Activated CD4-positive, alpha-beta T cell treated with anti-CD3 and anti-CD28 coated beads for 36 hours (primary cell): ENCODE results near the gene EBF3. TPM values are rescaled to one million over a fixed set of nuclear protein-coding genes. Genes with fewer than 3 reads are reported as not detected.
"Not testable (repeated sequence)": the region's sequence is repeated elsewhere in the genome, so short reads cannot be mapped to it uniquely, and the experiment has no call there.

Experiments
- ATAC-seq: fragments of 200-7000 bp; cut with Tn5 transposase; one replicate; pipeline ENCODE4 v1.10.0; 2021; ENCODE audit warnings: mild to moderate bottlenecking, moderate library complexity
- CTCF ChIA-PET: fragments of 350-600 bp; sonication (Branson Sonifier 250); formaldehyde crosslinking; loops from one replicate; lab custom pipeline; 2021; ENCODE audit warnings: antibody characterized with exemption; lab: Charles Lee
- POLR2A ChIA-PET: fragments of 350-600 bp; sonication (Branson Sonifier 250); formaldehyde crosslinking; loops from one replicate; lab custom pipeline; 2021; ENCODE audit warnings: antibody characterized with exemption, inconsistent platforms; lab: Charles Lee
- DNase-seq: peaks from one replicate; pipeline ENCODE4 v3.0.0-alpha.2; 2020
- H3K27ac Mint-ChIP-seq: one replicate; pipeline ENCODE4 v1.8.0; 2021; ENCODE audit warnings: mixed read lengths
- H3K27me3 Mint-ChIP-seq: one replicate; pipeline ENCODE4 v1.8.0; 2021; ENCODE audit warnings: mixed read lengths
- H3K36me3 Mint-ChIP-seq: one replicate; pipeline ENCODE4 v1.8.0; 2021; ENCODE audit warnings: low read depth, mixed read lengths
- H3K4me1 Mint-ChIP-seq: one replicate; pipeline ENCODE4 v1.8.0; 2021; ENCODE audit warnings: mixed read lengths
- H3K4me3 Mint-ChIP-seq: one replicate; pipeline ENCODE4 v1.8.0; 2021; ENCODE audit warnings: mild to moderate bottlenecking, moderate library complexity, mixed read lengths
- H3K9me3 Mint-ChIP-seq: one replicate; pipeline ENCODE4 v1.8.0; 2021; ENCODE audit warnings: low read depth, mixed read lengths
- intact Hi-C, 2 experiments: fragments of 100-400 bp; cut with DNase I in 1 of 2; cut with micrococcal nuclease in 1 of 2; formaldehyde crosslinking; loops; one replicate each; pipeline versions ENCODE4 v1.14.2 to v1.15.1; 2022 to 2024; cut with DNase I, micrococcal nuclease
- total RNA-seq, 2 experiments: library from RNA; stranded (reverse); gene quantifications; one replicate each; pipeline ENCODE4 v1.2.3, GENCODE V29; 2021

EBF3 gene
- total RNA-seq, 2 experiments from 2014 or later: not detected

DNA sequence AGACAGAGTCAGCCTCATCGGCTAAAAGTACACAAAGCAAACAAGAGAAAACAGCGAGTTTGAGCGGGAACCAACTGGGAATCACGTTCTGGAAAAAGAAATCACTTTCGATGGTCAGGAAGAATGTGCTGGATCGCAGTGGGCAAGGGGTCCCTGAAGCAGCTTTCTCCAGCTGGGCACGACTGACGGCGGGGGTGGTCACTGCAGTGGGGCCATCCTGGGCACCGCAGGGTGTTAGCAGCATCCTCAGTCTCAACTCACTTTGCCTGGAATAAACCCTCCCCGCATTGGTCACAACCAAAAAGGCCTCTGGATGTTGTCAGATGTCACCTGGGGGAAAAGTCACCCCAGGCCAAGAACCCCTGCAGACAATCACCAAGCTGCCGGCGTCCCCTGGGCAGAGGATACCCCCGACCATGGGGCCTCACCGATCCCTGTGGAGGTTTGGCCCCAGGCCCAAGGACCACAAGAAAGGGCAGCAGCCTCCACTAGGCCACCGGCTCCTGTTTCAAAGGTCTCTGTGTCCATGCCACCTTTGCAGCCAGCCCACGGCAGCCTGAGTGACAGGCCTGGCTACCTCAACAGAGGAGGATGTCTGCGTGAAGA lies 42.9 kb downstream of the EBF3 start:
- ChIA-PET CTCF (interaction anchor here (0.5 kb wide), 1 partner anchor 71 kb away, joined by 3 read pairs; no protein-coding TSS in a partner anchor), POLR2A (no interaction called here)
- H3K36me3 Mint-ChIP-seq: no peaks in the 10 kb centered on the region
- H3K27ac Mint-ChIP-seq: no peak overlapping the region
- DNase-seq: no peak
- intact Hi-C loops: no loop called here
- ATAC-seq: no peak
- H3K27me3 Mint-ChIP-seq: no peaks in the 10 kb centered on the region
- H3K4me1 Mint-ChIP-seq: no peaks in the 10 kb centered on the region
- no peak overlapping the region for H3K4me3 Mint-ChIP-seq
- no peaks in the 10 kb centered on the region for H3K9me3 Mint-ChIP-seq

DNA sequence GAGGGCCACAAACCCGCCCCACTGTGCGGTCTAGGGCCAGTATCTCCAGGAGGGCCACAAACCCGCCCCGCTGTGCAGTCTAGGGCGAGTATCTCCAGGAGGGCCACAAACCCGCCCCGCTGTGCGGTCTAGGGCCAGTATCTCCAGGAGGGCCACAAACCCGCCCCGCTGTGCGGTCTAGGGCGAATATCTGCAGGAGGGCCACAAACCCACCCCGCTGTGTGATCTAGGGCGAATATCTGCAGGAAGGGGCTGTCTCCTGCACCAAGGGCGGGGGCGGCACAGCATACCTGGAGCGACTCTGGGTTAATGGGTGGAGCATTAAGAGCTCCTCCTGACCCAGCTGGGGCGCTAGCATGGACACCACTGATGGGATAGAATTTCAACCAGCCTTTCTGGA lies 43.9 kb downstream of the EBF3 start:
- H3K27me3 Mint-ChIP-seq, H3K4me1 Mint-ChIP-seq, H3K9me3 Mint-ChIP-seq, H3K4me3 Mint-ChIP-seq, H3K36me3 Mint-ChIP-seq, H3K27ac Mint-ChIP-seq, ATAC-seq, intact Hi-C loops, CTCF ChIA-PET, DNase-seq, POLR2A ChIA-PET: not testable (repeated sequence)

DNA sequence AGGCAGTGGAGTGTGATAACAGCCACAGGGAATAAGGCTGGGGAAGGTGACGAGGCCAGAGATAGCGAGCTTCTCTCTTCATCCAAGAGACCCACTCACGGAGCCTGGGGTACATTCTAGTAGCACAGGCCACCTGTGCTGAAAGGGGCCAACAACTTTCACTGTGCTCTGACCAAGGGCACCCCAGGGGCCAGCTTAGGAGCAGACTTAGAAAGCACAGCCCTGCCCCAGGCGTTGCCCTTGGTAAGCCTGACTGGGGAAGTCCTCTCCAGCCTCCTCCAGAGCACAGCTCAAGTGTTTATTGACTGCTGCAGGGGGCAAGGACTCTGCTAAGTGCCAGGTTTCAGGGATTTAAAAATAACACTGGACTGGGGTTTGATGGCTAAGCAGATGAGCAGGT lies 44.7 kb downstream of the EBF3 start:
- POLR2A ChIA-PET: no interaction called here
- H3K36me3 Mint-ChIP-seq: no peaks in the 10 kb centered on the region
- no peaks in the 10 kb centered on the region for H3K27me3 Mint-ChIP-seq
- no peaks in the 10 kb centered on the region for H3K9me3 Mint-ChIP-seq
- no peak overlapping the region for H3K4me3 Mint-ChIP-seq
- CTCF ChIA-PET: no interaction called here
- intact Hi-C loops: no loop called here
- ATAC-seq (no peak), DNase-seq (no peak)
- no peak overlapping the region for H3K27ac Mint-ChIP-seq
- H3K4me1 Mint-ChIP-seq: no peaks in the 10 kb centered on the region

DNA sequence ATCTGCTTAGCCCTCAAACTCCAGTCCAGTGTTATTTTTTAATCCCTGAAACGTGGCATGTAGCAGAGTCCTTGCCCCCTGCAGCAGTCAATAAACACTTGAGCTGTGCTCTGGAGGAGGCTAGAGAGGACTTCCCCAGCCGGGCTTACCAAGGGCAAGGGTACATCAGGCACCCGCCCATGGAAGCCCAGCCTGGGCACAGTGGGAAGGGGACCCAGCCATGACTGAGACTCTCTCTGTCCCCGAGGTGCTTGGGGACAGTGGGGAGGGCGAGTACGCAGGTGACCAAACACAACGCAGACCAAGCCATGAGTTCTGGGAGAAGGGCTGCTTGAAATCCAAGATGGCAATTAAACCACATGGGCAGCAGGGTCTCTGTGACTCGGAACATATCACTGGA lies 45.2 kb downstream of the EBF3 start:
- H3K27ac Mint-ChIP-seq: no peak overlapping the region
- POLR2A ChIA-PET: no interaction called here
- intact Hi-C loops: no loop called here
- ATAC-seq: no peak
- no peaks in the 10 kb centered on the region for H3K9me3 Mint-ChIP-seq
- no peak for DNase-seq
- H3K4me1 Mint-ChIP-seq: no peaks in the 10 kb centered on the region
- H3K4me3 Mint-ChIP-seq: no peak overlapping the region
- H3K27me3 Mint-ChIP-seq: no peaks in the 10 kb centered on the region
- CTCF ChIA-PET: no interaction called here
- no peaks in the 10 kb centered on the region for H3K36me3 Mint-ChIP-seq

DNA sequence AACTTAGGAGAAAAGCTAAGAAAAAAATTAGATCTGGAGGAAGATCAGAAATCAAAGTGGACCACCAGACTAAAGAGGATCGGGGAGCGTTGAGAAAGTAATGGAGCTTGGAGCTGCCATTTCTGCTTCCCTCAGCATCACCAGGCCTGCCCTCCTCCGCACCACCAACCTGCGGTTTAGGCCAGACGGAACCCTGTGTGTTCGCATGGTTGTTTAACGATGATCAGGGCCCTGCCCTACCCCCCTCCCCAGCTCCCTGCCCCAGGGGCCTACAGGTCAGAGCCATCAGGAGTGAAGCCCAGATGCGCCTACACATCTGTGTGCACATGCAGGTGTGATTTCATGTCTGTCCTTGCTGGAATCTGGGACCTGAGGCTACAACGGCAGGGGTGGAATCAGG lies 45.7 kb downstream of the EBF3 start:
- intact Hi-C loops: no loop called here
- ChIA-PET CTCF (no interaction called here), POLR2A (no interaction called here)
- no peak overlapping the region for H3K27ac Mint-ChIP-seq
- no peaks in the 10 kb centered on the region for H3K4me1 Mint-ChIP-seq
- ATAC-seq (no peak), DNase-seq (no peak)
- no peaks in the 10 kb centered on the region for H3K36me3 Mint-ChIP-seq
- H3K4me3 Mint-ChIP-seq: no peak overlapping the region
- no peaks in the 10 kb centered on the region for H3K27me3 Mint-ChIP-seq
- no peaks in the 10 kb centered on the region for H3K9me3 Mint-ChIP-seq

DNA sequence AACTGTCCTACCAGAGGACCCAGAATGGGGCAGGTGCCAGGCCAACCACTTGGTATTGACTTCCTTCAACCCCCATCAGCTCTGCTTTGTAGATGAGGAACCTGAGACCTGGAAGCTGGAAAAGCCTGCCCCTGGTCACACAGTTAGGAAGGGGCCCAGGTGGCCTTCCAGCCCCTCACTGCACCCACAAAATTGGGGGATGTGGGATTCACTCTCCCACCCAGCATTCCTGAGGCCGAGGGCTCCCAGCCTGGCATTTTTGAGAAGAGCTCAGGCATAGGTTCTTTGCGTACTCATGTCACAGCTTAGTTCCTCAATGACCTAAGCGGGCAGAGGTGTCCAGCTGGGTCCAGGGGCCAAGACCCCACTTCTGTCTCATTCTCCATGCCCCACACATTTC lies 46.1 kb downstream of the EBF3 start:
- ATAC-seq: no peak
- Mint-ChIP-seq H3K36me3 (no peaks in the 10 kb centered on the region), H3K9me3 (no peaks in the 10 kb centered on the region), H3K4me3 (no peak overlapping the region), H3K27ac (no peak overlapping the region), H3K4me1 (no peaks in the 10 kb centered on the region), H3K27me3 (no peaks in the 10 kb centered on the region)
- intact Hi-C loops: no loop called here
- no peak for DNase-seq
- POLR2A ChIA-PET: no interaction called here
- CTCF ChIA-PET: interaction anchor here (0.7 to 1.0 kb wide), 2 partner anchors 11 to 29 kb away, joined by 3 read pairs; no protein-coding TSS in a partner anchor

DNA sequence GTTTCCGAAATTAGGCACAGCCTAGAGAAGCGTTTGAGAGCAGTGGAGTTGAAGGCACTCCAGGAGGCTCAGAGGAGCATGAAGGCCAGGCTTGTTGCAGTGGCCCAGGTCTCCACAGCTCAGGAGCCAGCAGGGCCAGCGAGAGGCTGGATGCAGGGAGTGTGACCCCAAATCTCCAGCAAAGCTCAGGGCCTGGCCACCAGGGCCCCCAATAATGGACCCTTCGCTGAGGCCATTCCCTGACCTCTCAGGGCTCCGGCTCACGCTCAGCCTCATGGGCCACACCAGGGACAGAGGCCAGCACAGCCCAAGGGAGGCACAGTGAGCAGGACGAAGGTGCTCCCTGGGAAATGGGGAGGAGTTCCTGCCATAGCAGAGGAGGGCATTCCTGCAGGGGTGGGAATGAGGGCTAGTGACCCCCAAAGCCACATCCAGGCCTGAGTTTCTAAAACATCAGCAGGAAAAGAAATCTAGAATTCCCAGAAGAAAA lies 47.5 kb downstream of the EBF3 start:
- Mint-ChIP-seq H3K27ac (no peak overlapping the region), H3K4me1 (no peaks in the 10 kb centered on the region), H3K4me3 (no peak overlapping the region), H3K36me3 (no peaks in the 10 kb centered on the region), H3K27me3 (no peaks in the 10 kb centered on the region), H3K9me3 (no peaks in the 10 kb centered on the region)
- intact Hi-C loops: no loop called here
- ChIA-PET POLR2A (no interaction called here), CTCF (no interaction called here)
- ATAC-seq (no peak), DNase-seq (no peak)

DNA sequence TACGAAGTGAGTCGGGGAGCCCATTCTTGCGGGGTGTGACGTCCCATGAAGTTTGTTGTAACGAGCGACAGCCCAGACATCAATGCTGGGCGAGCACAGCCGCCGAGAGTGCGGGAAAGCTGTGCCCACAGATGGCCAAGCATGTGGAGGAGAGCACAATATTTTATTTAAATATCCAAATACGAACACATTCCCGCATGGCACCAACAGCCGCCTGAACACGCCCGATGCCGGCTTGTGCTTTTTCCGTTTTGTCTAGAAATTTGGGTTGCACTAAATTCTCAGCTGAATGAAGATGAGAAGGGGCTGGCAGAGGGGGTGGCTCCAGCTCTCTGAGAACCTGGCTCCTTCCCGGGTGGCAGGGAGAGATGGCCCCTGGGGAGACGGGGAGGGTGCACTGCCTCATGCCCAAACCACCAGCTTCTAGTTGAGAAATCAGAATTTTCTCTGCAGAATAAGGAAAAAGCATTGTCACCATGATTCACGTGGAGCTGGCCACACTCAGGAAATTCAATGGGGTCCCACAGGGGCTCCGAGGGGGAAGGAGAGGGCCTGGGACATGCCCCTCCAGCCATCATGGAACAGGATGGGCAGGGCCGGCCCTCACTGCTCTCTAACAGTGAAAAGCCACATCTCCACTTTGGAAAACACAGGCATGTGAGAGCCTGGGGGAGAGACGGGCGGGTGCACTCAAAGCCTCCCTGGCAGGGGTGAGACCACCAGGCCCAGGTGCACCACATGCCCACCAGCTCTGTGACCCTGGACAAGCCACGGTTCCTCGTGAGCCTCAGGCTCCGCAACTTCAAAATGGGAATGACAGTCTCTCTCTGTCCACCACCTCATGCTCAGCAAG lies 48.3 kb downstream of the EBF3 start:
- no peaks in the 10 kb centered on the region for H3K9me3 Mint-ChIP-seq
- H3K27ac Mint-ChIP-seq: no peak overlapping the region
- intact Hi-C loops: no loop called here
- H3K4me3 Mint-ChIP-seq: no peak overlapping the region
- no peaks in the 10 kb centered on the region for H3K27me3 Mint-ChIP-seq
- H3K4me1 Mint-ChIP-seq: no peaks in the 10 kb centered on the region
- H3K36me3 Mint-ChIP-seq: no peaks in the 10 kb centered on the region
- DNase-seq (no peak), ATAC-seq (no peak)
- ChIA-PET POLR2A (no interaction called here), CTCF (interaction anchor here (0.5 kb wide), 1 partner anchor 36 kb away, joined by 4 read pairs; no protein-coding TSS in a partner anchor)

DNA sequence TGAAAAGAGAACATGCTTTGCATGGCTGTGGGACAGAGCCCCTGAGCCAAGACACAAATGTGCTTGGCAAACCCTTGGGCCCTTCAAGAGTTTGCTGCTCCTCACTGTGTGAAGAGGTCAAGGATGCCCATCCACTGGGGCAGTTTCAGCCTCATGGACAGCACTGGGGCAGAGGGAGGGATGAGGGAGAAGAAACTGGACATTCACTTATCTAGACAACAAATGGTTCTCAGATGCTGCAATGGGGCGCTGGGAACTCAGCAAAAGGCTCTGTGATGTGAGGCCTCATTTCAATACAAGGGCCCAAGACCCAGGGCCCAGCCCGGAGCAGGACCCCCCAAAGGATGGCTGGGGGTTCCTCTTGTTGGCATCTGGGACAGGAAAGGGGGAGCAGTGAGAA lies 49.1 kb downstream of the EBF3 start:
- H3K4me3 Mint-ChIP-seq: no peak overlapping the region
- ChIA-PET CTCF (interaction anchor here (0.5 kb wide), 1 partner anchor 37 kb away, joined by 4 read pairs; no protein-coding TSS in a partner anchor), POLR2A (no interaction called here)
- H3K4me1 Mint-ChIP-seq: no peaks in the 10 kb centered on the region
- no peaks in the 10 kb centered on the region for H3K27me3 Mint-ChIP-seq
- DNase-seq (no peak), ATAC-seq (no peak)
- intact Hi-C loops: no loop called here
- H3K36me3 Mint-ChIP-seq: no peaks in the 10 kb centered on the region
- no peak overlapping the region for H3K27ac Mint-ChIP-seq
- no peaks in the 10 kb centered on the region for H3K9me3 Mint-ChIP-seq

DNA sequence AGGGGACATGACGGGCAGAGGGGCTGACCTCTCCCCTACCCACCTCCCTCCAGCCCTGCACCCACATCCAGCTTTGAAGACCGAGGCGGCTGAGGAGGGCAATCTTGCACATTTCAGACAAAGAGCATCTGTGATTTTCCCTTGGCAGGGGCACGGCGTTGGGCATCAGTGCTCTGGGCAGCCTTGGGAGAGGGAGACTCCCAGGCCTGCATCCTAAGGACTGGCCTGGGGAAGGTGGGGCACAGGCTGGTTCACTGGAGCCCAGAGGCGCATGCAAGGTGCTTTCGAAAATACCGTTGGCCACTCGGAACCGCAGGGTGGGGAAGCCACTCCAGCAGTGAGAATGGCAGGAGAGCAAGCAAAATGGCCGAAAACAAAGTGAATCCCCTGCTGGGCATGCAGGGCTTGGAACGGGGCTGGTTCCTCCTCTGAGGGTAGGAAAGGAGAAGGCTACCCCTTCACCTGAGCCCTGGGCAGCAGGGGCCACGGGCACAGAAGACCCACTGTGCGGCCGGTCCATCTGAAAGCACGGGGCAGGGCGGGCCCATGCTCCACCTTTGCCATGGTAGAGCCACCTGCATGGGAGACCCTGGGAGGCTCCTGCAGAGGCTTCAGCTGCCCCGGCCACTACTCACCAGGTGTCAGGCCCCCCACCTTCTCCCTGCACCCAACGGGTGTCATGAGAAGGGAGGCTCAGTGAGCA lies 49.8 kb downstream of the EBF3 start:
- H3K9me3 Mint-ChIP-seq: no peaks in the 10 kb centered on the region
- H3K4me3 Mint-ChIP-seq: no peak overlapping the region
- no peaks in the 10 kb centered on the region for H3K36me3 Mint-ChIP-seq
- no peaks in the 10 kb centered on the region for H3K4me1 Mint-ChIP-seq
- intact Hi-C loops: no loop called here
- H3K27ac Mint-ChIP-seq: no peak overlapping the region
- DNase-seq (no peak), ATAC-seq (no peak)
- H3K27me3 Mint-ChIP-seq: no peaks in the 10 kb centered on the region
- ChIA-PET CTCF (no interaction called here), POLR2A (no interaction called here)

DNA sequence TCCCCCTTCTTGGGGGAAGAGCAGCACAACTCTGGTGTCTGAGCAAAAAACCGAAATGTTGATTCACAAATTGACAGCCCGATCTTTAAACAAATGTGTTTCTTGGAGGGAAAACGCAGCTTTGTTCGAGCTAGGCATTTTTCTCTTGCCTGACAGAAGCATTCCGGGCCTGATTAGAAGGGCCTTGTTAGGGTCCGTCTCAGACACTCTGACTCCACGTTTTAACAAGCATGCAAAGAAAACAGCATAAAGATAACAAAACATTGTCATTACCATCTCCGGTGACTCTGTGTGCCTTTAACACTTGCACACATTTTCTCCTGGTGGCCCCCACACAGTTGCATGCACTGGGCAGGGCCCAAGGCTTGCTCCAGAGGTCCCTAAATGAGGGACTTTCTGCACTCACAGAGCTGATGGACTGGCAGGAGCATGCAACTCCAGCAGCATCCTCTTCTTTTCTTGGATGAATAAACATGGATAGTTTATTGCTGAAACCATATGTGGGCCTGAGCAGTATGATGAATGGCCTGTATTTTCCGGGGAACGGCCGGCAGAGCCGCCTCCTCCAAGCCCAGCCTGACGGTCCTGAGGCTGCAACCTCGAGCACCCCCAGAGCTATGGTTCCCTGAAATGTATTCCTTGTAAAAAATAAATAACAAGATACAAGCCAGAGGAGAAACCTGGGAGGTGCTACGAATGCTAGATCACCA lies 50.9 kb downstream of the EBF3 start:
- H3K27me3 Mint-ChIP-seq: no peaks in the 10 kb centered on the region
- H3K4me1 Mint-ChIP-seq: no peaks in the 10 kb centered on the region
- H3K9me3 Mint-ChIP-seq: no peaks in the 10 kb centered on the region
- no peak overlapping the region for H3K4me3 Mint-ChIP-seq
- DNase-seq (no peak), ATAC-seq (no peak)
- intact Hi-C loops: no loop called here
- H3K27ac Mint-ChIP-seq: no peak overlapping the region
- POLR2A ChIA-PET: no interaction called here
- no peaks in the 10 kb centered on the region for H3K36me3 Mint-ChIP-seq
- CTCF ChIA-PET: no interaction called here
